Measurements from ENCODE around the gene YWHAQ.

The YWHAQ gene

DNA sequence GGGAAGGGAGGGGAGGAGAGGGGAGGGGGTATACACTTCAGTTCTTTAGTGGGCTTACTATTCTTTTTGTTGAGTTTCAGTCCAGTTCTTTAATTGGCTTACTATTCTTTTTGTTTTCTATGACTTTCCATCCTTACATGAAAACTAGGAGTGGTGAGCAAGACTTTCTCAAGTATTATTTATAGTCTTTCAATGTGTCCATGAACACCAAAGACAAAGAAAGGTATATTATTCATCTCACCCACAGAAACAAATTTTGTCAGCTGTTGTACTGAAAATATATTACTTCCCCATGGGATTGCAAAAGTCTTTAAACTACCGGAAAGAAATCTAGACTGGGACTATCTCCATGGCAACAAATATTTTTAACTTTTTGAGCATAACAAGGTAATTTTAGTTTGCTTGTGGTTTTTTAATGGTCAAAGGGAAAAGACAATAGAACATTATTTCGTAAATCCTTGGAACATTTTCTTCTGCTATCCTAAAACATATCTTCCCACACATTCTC is 92.7 kb downstream of the YWHAQ start:
- no peak for DNase-seq
- Histone ChIP-seq H3K9me3 (no peaks in the 10 kb centered on the region), H3K4me3 (ENCODE audit: low read depth, low read length) (no peak overlapping the region), H3K27me3 (no peaks in the 10 kb centered on the region), H3K4me1 (no peaks in the 10 kb centered on the region), H3K36me3 (peaks cover 6% of the 10 kb centered on the region)
- no peak for TF ChIP-seq CTCF (IDR thresholded peaks at IDR 0.05; ENCODE audit: low read depth, low read length)

- no peak overlapping the region for H3K4me3 ChIP-seq (ENCODE audit: low read depth, low read length)
- H3K27me3 ChIP-seq: no peaks in the 10 kb centered on the region
- peaks cover 8% of the 10 kb centered on the region for H3K36me3 ChIP-seq
- DNase-seq: no peak
- no peaks in the 10 kb centered on the region for H3K4me1 ChIP-seq
- TF ChIP-seq CTCF (IDR thresholded peaks at IDR 0.05; ENCODE audit: low read depth, low read length): no peak
- no peaks in the 10 kb centered on the region for H3K9me3 ChIP-seq
Observed at GRCh38 chr2:9536504-9536903, 94.3 kb downstream of the YWHAQ start.

DNA sequence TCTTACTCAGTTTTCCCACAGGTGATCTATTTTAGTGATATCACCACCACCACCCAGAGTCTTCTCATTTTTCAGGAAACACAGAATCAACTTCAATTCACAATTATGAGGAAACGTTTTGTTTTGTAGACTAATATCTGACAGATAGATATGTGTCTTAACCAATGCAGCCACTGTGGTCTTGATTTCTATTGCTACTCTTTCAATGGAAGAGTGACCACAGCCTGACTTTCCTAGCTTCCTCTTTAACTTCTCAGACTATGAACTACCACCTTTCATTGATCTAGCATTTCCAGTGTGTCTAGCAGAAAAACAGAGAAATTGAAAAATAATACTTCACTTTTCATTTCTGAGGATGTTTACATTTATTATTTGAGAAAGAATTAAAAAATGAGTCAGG is 95.6 kb downstream of the YWHAQ start:
- no peaks in the 10 kb centered on the region for H3K4me1 ChIP-seq
- H3K4me3 ChIP-seq (ENCODE audit: low read depth, low read length): no peak overlapping the region
- TF ChIP-seq CTCF (IDR thresholded peaks at IDR 0.05; ENCODE audit: low read depth, low read length): no peak
- no peaks in the 10 kb centered on the region for H3K27me3 ChIP-seq
- H3K36me3 ChIP-seq: peaks cover 9% of the 10 kb centered on the region; the same call in 1 of the 2 replicates
- H3K9me3 ChIP-seq: no peaks in the 10 kb centered on the region
- DNase-seq: no peak
